H9 (cell line): ENCODE data around the gene CDH4. TPM values are rescaled to one million over a fixed set of nuclear protein-coding genes. Genes with fewer than 3 reads are reported as not detected.

ENCODE experiments used
- DNase-seq: peaks from one replicate; pipeline ENCODE4 v3.0.0-alpha.2; 2017
- H2AFZ ChIP-seq: one replicate; pipeline ENCODE4 v1.6.1; 2013; ENCODE audit warnings: mild to moderate bottlenecking, low read length, control low read depth, moderate library complexity
- H2AK5ac ChIP-seq: 2 replicates; pipeline ENCODE4 v1.6.1; 2013; ENCODE audit warnings: low read length, control low read depth, mixed read lengths; ENCODE audit not compliant: insufficient read length
- H2BK120ac ChIP-seq: one replicate; pipeline ENCODE4 v1.6.1; 2013; ENCODE audit warnings: low read depth, mild to moderate bottlenecking, low read length, control low read depth, inconsistent platforms; ENCODE audit not compliant: poor library complexity, severe bottlenecking
- H2BK12ac ChIP-seq: 2 replicates; pipeline ENCODE4 v1.6.1; 2013; ENCODE audit warnings: low read length, control low read depth, mixed read lengths, low read depth; ENCODE audit not compliant: insufficient read length
- H2BK15ac ChIP-seq: 2 replicates; pipeline ENCODE4 v1.6.1; 2013; ENCODE audit warnings: low read depth, low read length, control low read depth
- H2BK20ac ChIP-seq: one replicate; pipeline ENCODE4 v1.6.1; 2013; ENCODE audit warnings: low read depth, mild to moderate bottlenecking, low read length, control low read depth, inconsistent platforms; ENCODE audit not compliant: poor library complexity, severe bottlenecking
- H2BK5ac ChIP-seq: 2 replicates; pipeline ENCODE4 v1.6.1; 2013; ENCODE audit warnings: low read length, control low read depth, mixed read lengths; ENCODE audit not compliant: insufficient read length
- H3K14ac ChIP-seq: 2 replicates; pipeline ENCODE4 v1.6.1; 2013; ENCODE audit warnings: low read length, control low read depth; ENCODE audit not compliant: insufficient read depth
- H3K18ac ChIP-seq: 2 replicates; pipeline ENCODE4 v1.6.1; 2013; ENCODE audit warnings: low read depth, mild to moderate bottlenecking, mixed read lengths, low read length, control low read depth; ENCODE audit not compliant: insufficient read length
- H3K23ac ChIP-seq: 2 replicates; pipeline ENCODE4 v1.6.1; 2013; ENCODE audit warnings: low read length, control low read depth, mixed read lengths, low read depth; ENCODE audit not compliant: insufficient read length
- H3K23me2 ChIP-seq: 2 replicates; pipeline ENCODE4 v1.6.1; 2013; ENCODE audit warnings: low read depth, mild to moderate bottlenecking, mixed read lengths, low read length, control low read depth; ENCODE audit not compliant: insufficient read length, poor library complexity, severe bottlenecking
- H3K27ac ChIP-seq: 2 replicates; pipeline ENCODE4 v1.5.1; 2013; ENCODE audit warnings: low read length, control low read depth, mixed read lengths, low read depth; ENCODE audit not compliant: insufficient read length
- H3K27me3 ChIP-seq: 2 replicates; pipeline ENCODE4 v1.6.1; 2013; ENCODE audit warnings: low read length, control low read depth, inconsistent platforms; ENCODE audit not compliant: insufficient read depth
- H3K4ac ChIP-seq: 2 replicates; pipeline ENCODE4 v1.6.1; 2013; ENCODE audit warnings: low read depth, mild to moderate bottlenecking, control low read depth, inconsistent platforms, low read length, moderate library complexity
- H3K4me1 ChIP-seq: 2 replicates; pipeline ENCODE4 v1.6.1; 2013; ENCODE audit warnings: low read length, control low read depth, inconsistent platforms; ENCODE audit not compliant: insufficient read depth
- H3K4me2 ChIP-seq: 2 replicates; pipeline ENCODE4 v1.6.1; 2013; ENCODE audit warnings: low read length, control low read depth, mixed read lengths; ENCODE audit not compliant: insufficient read length, insufficient read depth
- H3K56ac ChIP-seq: 2 replicates; pipeline ENCODE4 v1.6.1; 2013; ENCODE audit warnings: low read depth, mild to moderate bottlenecking, mixed read lengths, low read length, control low read depth; ENCODE audit not compliant: insufficient read length
- H3K79me1 ChIP-seq: 2 replicates; pipeline ENCODE4 v1.6.1; 2013; ENCODE audit warnings: low read depth, mild to moderate bottlenecking, moderate library complexity, low read length, control low read depth, inconsistent platforms; ENCODE audit not compliant: insufficient read depth, poor library complexity, severe bottlenecking
- H3K79me2 ChIP-seq: 2 replicates; pipeline ENCODE4 v1.6.1; 2013; ENCODE audit warnings: low read length, control low read depth, inconsistent platforms; ENCODE audit not compliant: insufficient read depth
- H3K9ac ChIP-seq: 2 replicates; pipeline ENCODE4 v1.6.1; 2013; ENCODE audit warnings: low read length, control low read depth, mixed read lengths; ENCODE audit not compliant: insufficient read length; ENCODE audit errors: extremely low read depth
- H3K9me3 ChIP-seq: one replicate; pipeline ENCODE4 v1.6.1; 2013; ENCODE audit warnings: low read depth, low read length, inconsistent platforms; ENCODE audit not compliant: control insufficient read depth
- H3T11ph ChIP-seq: one replicate; pipeline ENCODE4 v1.6.1; 2013; ENCODE audit warnings: mild to moderate bottlenecking, low read length, control low read depth, inconsistent platforms
- H4K20me1 ChIP-seq: one replicate; pipeline ENCODE4 v1.6.1; 2013; ENCODE audit not compliant: control insufficient read depth, insufficient read length, insufficient read depth
- H4K5ac ChIP-seq: 2 replicates; pipeline ENCODE4 v1.6.1; 2013; ENCODE audit warnings: low read depth, mild to moderate bottlenecking, mixed read lengths, low read length, control low read depth; ENCODE audit not compliant: insufficient read length
- H4K8ac ChIP-seq: replicated peaks from 2 replicates; pipeline ENCODE4 v1.6.1; 2013; ENCODE audit warnings: low read length, control low read depth, mixed read lengths, low read depth; ENCODE audit not compliant: insufficient read length
- H4K91ac ChIP-seq: 2 replicates; pipeline ENCODE4 v1.6.1; 2013; ENCODE audit warnings: low read depth, mild to moderate bottlenecking, moderate library complexity, mixed read lengths, low read length, control low read depth; ENCODE audit not compliant: insufficient read length
- H3K27ac Mint-ChIP-seq, 3 experiments: 2 replicates in 2 of 3; 3 replicates in 1 of 3; pipeline ENCODE4 v1.8.0; 2020 to 2021; ENCODE audit warnings: mixed read lengths in 3 of 3, mild to moderate bottlenecking in 1 of 3, moderate library complexity in 1 of 3
- H3K27me3 Mint-ChIP-seq: 2 replicates; pipeline ENCODE4 v1.8.0; 2021; ENCODE audit warnings: low read depth, mild to moderate bottlenecking, moderate library complexity, mixed read lengths
- H3K36me3 Mint-ChIP-seq, 3 experiments: 2 replicates in 2 of 3; 3 replicates in 1 of 3; pipeline ENCODE4 v1.8.0; 2020 to 2021; ENCODE audit warnings: low read depth in 3 of 3, mixed read lengths in 3 of 3; ENCODE audit not compliant: insufficient read depth in 1 of 3
- H3K4me1 Mint-ChIP-seq, 2 experiments: 2 replicates each; pipeline ENCODE4 v1.8.0; 2020; ENCODE audit warnings: mixed read lengths in 2 of 2
- H3K4me3 Mint-ChIP-seq, 2 experiments: 2 replicates in 1 of 2; 3 replicates in 1 of 2; pipeline ENCODE4 v1.8.0; 2020 to 2021; ENCODE audit warnings: mild to moderate bottlenecking in 2 of 2, mixed read lengths in 2 of 2, moderate library complexity in 1 of 2
- H3K9me3 Mint-ChIP-seq, 2 experiments: 2 replicates in 1 of 2; 3 replicates in 1 of 2; pipeline ENCODE4 v1.8.0; 2020; ENCODE audit warnings: mild to moderate bottlenecking in 2 of 2, mixed read lengths in 2 of 2, moderate library complexity in 1 of 2
- CTCF ChIP-seq: fragments of 200-600 bp; sonication (generic); conservative IDR thresholded peaks from 3 replicates; pipeline ENCODE4 v1.8.0; 2021; ENCODE audit warnings: antibody characterized with exemption, mild to moderate bottlenecking
- WGBS: extraction: QIAGEN DNeasy Blood & Tissue Kit; methylation state at CpG from one replicate; pipeline ENCODE4 v1.1.7; 2013; ENCODE audit warnings: missing lambda C conversion rate, low lambda C conversion rate, mixed read lengths; ENCODE audit not compliant: insufficient read length; ENCODE audit errors: extremely low coverage; 5-methylcytosine and 5-hydroxymethylcytosine counted together
- total RNA-seq: library from RNA; stranded (reverse); gene quantifications from 2 replicates; pipeline ENCODE4 v1.2.1, GENCODE V29; 2021

Gene CDH4
- total RNA-seq, 1 experiment from 2014 or later, result 3.0 TPM

GRCh38 chr20:61611401-61612180, 359.5 kb downstream of the CDH4 start:
- Histone ChIP-seq H3K4me2 (no peak overlapping the region), H2AFZ (no peak overlapping the region), H2AK5ac (no peak overlapping the region), H4K20me1 (no peaks in the 10 kb centered on the region), H2BK15ac (no peak overlapping the region), H3T11ph (no peak overlapping the region), H3K4ac (no peak overlapping the region), H3K27me3 (peaks cover 3% of the 10 kb centered on the region; the same call in 1 of the 2 replicates), H2BK5ac (no peak overlapping the region), H3K23ac (no peak overlapping the region), H3K79me1 (no peaks in the 10 kb centered on the region), H4K91ac (no peak overlapping the region), H2BK120ac (no peak overlapping the region), H2BK12ac (no peak overlapping the region), H3K18ac (no peak overlapping the region), H3K9ac (no peak overlapping the region), H3K79me2 (no peaks in the 10 kb centered on the region), H2BK20ac (no peak overlapping the region), H4K8ac (no peak overlapping the region), H3K23me2 (no peaks in the 10 kb centered on the region), H3K14ac (no peak overlapping the region), H3K4me1 (no peaks in the 10 kb centered on the region), H3K56ac (no peak overlapping the region), H4K5ac (no peak overlapping the region), H3K27ac (no peak overlapping the region), H3K9me3 (peaks cover 3% of the 10 kb centered on the region)
- H3K36me3 Mint-ChIP-seq, result peaks cover 4 to 9% (median 4%) of the 10 kb centered on the region in 3 experiments; a peak in 3 of 7 replicates
- DNase-seq, result no peak
- H3K4me1 Mint-ChIP-seq, result no peaks in the 10 kb centered on the region
- H3K27ac Mint-ChIP-seq, result no peak overlapping the region
- TF ChIP-seq CTCF, result no peak
- peaks cover 14 to 24% of the 10 kb centered on the region in 2 experiments for H3K9me3 Mint-ChIP-seq
- peaks cover 85% of the 10 kb centered on the region for H3K27me3 Mint-ChIP-seq
- no CpG with 5 or more reads among the region's 13 CpGs for WGBS
- H3K4me3 Mint-ChIP-seq, result no peak overlapping the region
